Mammary epithelial cell (primary cell): ENCODE results near the gene KAT6B.

ENCODE experiments used
- CTCF ChIP-seq, 2 donors: IDR thresholded peaks in 1 of 2; conservative IDR thresholded peaks in 1 of 2; 2 replicates each; pipeline ENCODE4 v1.5.1; 2011 to 2012; ENCODE audit warnings: inconsistent platforms in 2 of 2, low read length in 2 of 2, mild to moderate bottlenecking in 2 of 2, control low read depth in 1 of 2, low read depth in 1 of 2; ENCODE audit not compliant: insufficient read depth in 1 of 2; ENCODE audit errors: extremely low read depth in 1 of 2
- EZH2 ChIP-seq: IDR thresholded peaks from 2 replicates; pipeline ENCODE4 v1.6.1; 2012; ENCODE audit warnings: low read length, inconsistent platforms, borderline replicate concordance

GRCh38 chr10:74887614-74888284 lies 61.3 kb downstream of the KAT6B start:
- TF ChIP-seq CTCF (conservative IDR thresholded peaks at IDR 0.05 in 1 of 2, IDR thresholded peaks at IDR 0.05 in 1 of 2; ENCODE audit: extremely low read depth in 1 of 2, insufficient read depth in 1 of 2, low read depth in 1 of 2, low read length in 2 of 2) (no peak), EZH2 (no peak)
